HCT116 (cell line): ENCODE data around the gene PCLO. TPM values are rescaled to one million over a fixed set of nuclear protein-coding genes. Genes with fewer than 3 reads are reported as not detected.

Experiments used
- ATAC-seq: fragments of 200-7000 bp; cut with Tn5 transposase; 2 replicates; pipeline ENCODE4 v1.9.1; 2020; ENCODE audit warnings: mild to moderate bottlenecking, moderate library complexity
- BruUV-seq: library from RNA; stranded (reverse); fragments of 400-500 nt; replicated peaks from 2 replicates; lab custom pipeline; 2021; lab: Mats Ljungman, UMichigan
- CTCF ChIA-PET: fragments of 300-600 bp; sonication (Branson Sonifier 250); formaldehyde crosslinking; loops from one replicate; lab custom pipeline; 2021; ENCODE audit warnings: antibody characterized with exemption; lab: Charles Lee
- POLR2A ChIA-PET: fragments of 300-600, 350-600 bp; sonication (Branson Sonifier 250); formaldehyde crosslinking; loops from one replicate; lab custom pipeline; 2021; ENCODE audit warnings: antibody characterized with exemption; lab: Charles Lee
- RAD21 ChIA-PET, 2 experiments: fragments of 300-600 bp; sonication (Branson Sonifier 250); formaldehyde crosslinking; loops; one replicate each; lab custom pipeline; 2023; ENCODE audit warnings: low total read pairs in 2 of 2; ENCODE audit not compliant: uncharacterized antibody in 2 of 2, unreplicated experiment in 2 of 2, low non-redundant PET in 1 of 2; lab: Charles Lee
- DNase-seq: peaks from one replicate; pipeline ENCODE4 v3.0.0-alpha.2; 2010; ENCODE audit warnings: low read depth, low spot score
- H2AFZ ChIP-seq: fragments of 200-600 bp; shearing (Covaris generic), sonication (generic); 2 replicates; pipeline ENCODE4 v1.6.1; 2017; ENCODE audit warnings: low read depth, mixed run types, mixed read lengths, antibody characterized with exemption, low read length; ENCODE audit not compliant: poor library complexity, severe bottlenecking
- H3K27ac ChIP-seq: 2 replicates; pipeline ENCODE4 v1.5.1; 2012; ENCODE audit warnings: low read depth, low read length
- H3K27me3 ChIP-seq: fragments of 200-600 bp; sonication (generic); 2 replicates; pipeline ENCODE4 v1.6.1; 2016; ENCODE audit warnings: mixed run types, low read length, mixed read lengths; ENCODE audit not compliant: insufficient read depth
- H3K36me3 ChIP-seq, 2 experiments: fragments of 200-500 bp in 1 of 2; fragments of 200-600 bp in 1 of 2; sonication (Bioruptor generic) in 1 of 2; sonication (generic) in 1 of 2; 2 replicates each; pipeline versions ENCODE4 v1.5.1 to v1.6.1; 2014 to 2016; ENCODE audit warnings: low read length in 2 of 2, inconsistent platforms in 1 of 2, mixed read lengths in 1 of 2, mixed run types in 1 of 2; ENCODE audit not compliant: insufficient read depth in 2 of 2, control insufficient read depth in 1 of 2
- H3K4me1 ChIP-seq, 2 experiments: fragments of 200-600 bp in 1 of 2; sonication (generic) in 1 of 2; 2 replicates each; pipeline versions ENCODE4 v1.5.1 to v1.6.1; 2012 to 2017; ENCODE audit warnings: low read length in 2 of 2, inconsistent platforms in 1 of 2, mild to moderate bottlenecking in 1 of 2, mixed read lengths in 1 of 2, mixed run types in 1 of 2, moderate library complexity in 1 of 2; ENCODE audit not compliant: insufficient read depth in 2 of 2, control insufficient read depth in 1 of 2
- H3K4me2 ChIP-seq: fragments of 200-600 bp; sonication (generic); 2 replicates; pipeline ENCODE4 v1.6.1; 2017; ENCODE audit warnings: mixed run types, low read length, mixed read lengths
- H3K4me3 ChIP-seq, 2 experiments: fragments of 200-600 bp in 1 of 2; sonication (generic) in 1 of 2; replicated peaks in 1 of 2; 2 replicates each; pipeline ENCODE4 v1.5.1; 2011 to 2016; ENCODE audit warnings: low read length in 2 of 2, control low read depth in 1 of 2, low read depth in 1 of 2, mild to moderate bottlenecking in 1 of 2, mixed read lengths in 1 of 2, mixed run types in 1 of 2
- H3K79me2 ChIP-seq: fragments of 200-600 bp; sonication (generic); 2 replicates; pipeline ENCODE4 v1.6.1; 2017; ENCODE audit warnings: mild to moderate bottlenecking, mixed run types, low read length, moderate library complexity, mixed read lengths; ENCODE audit not compliant: insufficient read depth
- H3K9ac ChIP-seq: fragments of 200-600 bp; sonication (generic); 2 replicates; pipeline ENCODE4 v1.6.1; 2016; ENCODE audit warnings: low read length, mixed read lengths
- H3K9me2 ChIP-seq: fragments of 200-600 bp; sonication (generic), shearing (Covaris generic); 2 replicates; pipeline ENCODE4 v1.6.1; 2017; ENCODE audit warnings: mixed run types, mild to moderate bottlenecking, moderate library complexity; ENCODE audit not compliant: insufficient read depth
- H3K9me3 ChIP-seq, 2 experiments: fragments of 200-500 bp in 1 of 2; fragments of 200-600 bp in 1 of 2; sonication (Bioruptor generic) in 1 of 2; sonication (generic) in 1 of 2; 2 replicates each; pipeline ENCODE4 v1.6.1; 2014 to 2017; ENCODE audit warnings: low read length in 2 of 2, mixed read lengths in 2 of 2, inconsistent platforms in 1 of 2, low read depth in 1 of 2, mild to moderate bottlenecking in 1 of 2, mixed run types in 1 of 2, moderate library complexity in 1 of 2; ENCODE audit not compliant: control insufficient read depth in 1 of 2, insufficient read depth in 1 of 2
- H4K20me1 ChIP-seq: fragments of 200-600 bp; sonication (generic), shearing (Covaris generic); 2 replicates; pipeline ENCODE4 v1.6.1; 2017; ENCODE audit warnings: mixed run types, mild to moderate bottlenecking, moderate library complexity; ENCODE audit not compliant: insufficient read depth
- CEBPB ChIP-seq: IDR thresholded peaks from 2 replicates; pipeline ENCODE4 v1.6.1; 2012; ENCODE audit warnings: low read depth
- ELF1 ChIP-seq: IDR thresholded peaks from 2 replicates; pipeline ENCODE4 v1.6.1; 2012; ENCODE audit warnings: low read depth, borderline replicate concordance
- EZH2phosphoT487 ChIP-seq: fragments of 200-600 bp; IDR thresholded peaks from 2 replicates; pipeline ENCODE4 v1.6.1; 2018; ENCODE audit warnings: antibody characterized with exemption, borderline replicate concordance
- FOSL1 ChIP-seq: IDR thresholded peaks from 2 replicates; pipeline ENCODE4 v1.6.1; 2012; ENCODE audit warnings: low read depth
- JUND ChIP-seq: IDR thresholded peaks from 2 replicates; pipeline ENCODE4 v1.6.1; 2012
- POLR2AphosphoS5 ChIP-seq: IDR thresholded peaks from 2 replicates; pipeline ENCODE4 v1.6.1; 2011; ENCODE audit warnings: mild to moderate bottlenecking, low read depth, low read length, moderate library complexity
- REST ChIP-seq: IDR thresholded peaks from 2 replicates; pipeline ENCODE4 v1.6.1; 2012; ENCODE audit warnings: low read depth
- SP1 ChIP-seq: IDR thresholded peaks from 2 replicates; pipeline ENCODE4 v1.6.1; 2012; ENCODE audit warnings: low read depth
- YY1 ChIP-seq: IDR thresholded peaks from 2 replicates; pipeline ENCODE4 v1.6.1; 2011; ENCODE audit warnings: low read length, low read depth, moderate library complexity, mild to moderate bottlenecking; ENCODE audit not compliant: insufficient replicate concordance; ENCODE audit errors: extremely low read depth
- ZBTB33 ChIP-seq: IDR thresholded peaks from 2 replicates; pipeline ENCODE4 v1.6.1; 2011; ENCODE audit warnings: mild to moderate bottlenecking, low read length, moderate library complexity; ENCODE audit not compliant: insufficient replicate concordance; ENCODE audit errors: extremely low read depth
- intact Hi-C: fragments of 100-400 bp; cut with micrococcal nuclease; formaldehyde crosslinking; loops from 2 replicates; pipeline ENCODE4 v1.10.0; 2022
- total RNA-seq: library from RNA; stranded (reverse); gene quantifications from one replicate; pipeline ENCODE4 v1.2.1, GENCODE V29; 2021; ENCODE audit not compliant: unreplicated experiment

PCLO gene
- total RNA-seq, 1 experiment from 2014 or later = 2.4 TPM

DNA sequence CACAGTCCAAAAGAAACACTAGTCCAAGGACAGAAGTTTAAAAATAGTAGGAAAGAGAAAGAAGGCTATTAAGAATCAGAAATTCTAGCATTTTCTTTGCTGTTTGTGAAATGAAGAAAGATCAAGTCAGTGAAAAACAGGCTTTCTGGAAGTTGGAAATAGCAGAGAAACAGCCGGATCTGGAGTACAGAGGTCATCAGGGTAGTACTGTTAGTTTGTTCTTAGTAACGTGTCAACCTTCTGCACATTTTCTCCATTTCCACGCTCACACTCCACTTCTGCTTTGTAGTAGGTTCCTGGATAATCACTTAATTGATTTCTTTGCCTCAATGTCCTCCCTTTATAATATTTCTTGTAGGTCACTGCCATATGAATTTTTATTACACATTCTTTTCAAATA, 322.6 kb downstream of the PCLO start:
- H3K36me3 ChIP-seq = no peaks in the 10 kb centered on the region
- H4K20me1 ChIP-seq = no peaks in the 10 kb centered on the region
- H3K9ac ChIP-seq = no peak overlapping the region
- H3K4me1 ChIP-seq = no peaks in the 10 kb centered on the region
- ChIA-PET POLR2A (no interaction called here), CTCF (no interaction called here), RAD21 (no interaction called here)
- H3K79me2 ChIP-seq = no peaks in the 10 kb centered on the region
- no peaks in the 10 kb centered on the region for H3K9me3 ChIP-seq
- no peak for TF ChIP-seq CEBPB
- no peak for TF ChIP-seq REST
- no peak for TF ChIP-seq ELF1
- no peak for TF ChIP-seq JUND
- TF ChIP-seq FOSL1 = no peak
- no peak for TF ChIP-seq EZH2phosphoT487
- no peak for TF ChIP-seq YY1
- TF ChIP-seq SP1 = no peak
- TF ChIP-seq POLR2AphosphoS5 = no peak
- TF ChIP-seq ZBTB33 = no peak
- no peaks in the 10 kb centered on the region for H3K27me3 ChIP-seq
- H3K4me3 ChIP-seq = no peak overlapping the region
- no peak overlapping the region for H2AFZ ChIP-seq
- DNase-seq (no peak), ATAC-seq (no peak)
- no peaks in the 10 kb centered on the region for H3K9me2 ChIP-seq
- no peak overlapping the region for H3K4me2 ChIP-seq
- no peak overlapping the region for H3K27ac ChIP-seq
- no TSS peak for BruUV-seq
- intact Hi-C loops = no loop called here
